ENCODE results near the gene COQ8A. TPM values are rescaled to one million over a fixed set of nuclear protein-coding genes. Genes with fewer than 3 reads are reported as not detected.
A peak's percentile ranks its signal among the peaks of the same experiment; 100 is the strongest.

Gene COQ8A
- total RNA-seq, 1 donor = 8.4 TPM

GRCh38 chr1:226938903-226939437, 1.1 kb upstream of the COQ8A start:
- peak; percentile 73 for DNase-seq (ENCODE audit: low read depth)
- peak overlapping the region; percentile 74 for H3K4me3 ChIP-seq (ENCODE audit: low read depth, low read length)
- TF ChIP-seq, protein P1, sequence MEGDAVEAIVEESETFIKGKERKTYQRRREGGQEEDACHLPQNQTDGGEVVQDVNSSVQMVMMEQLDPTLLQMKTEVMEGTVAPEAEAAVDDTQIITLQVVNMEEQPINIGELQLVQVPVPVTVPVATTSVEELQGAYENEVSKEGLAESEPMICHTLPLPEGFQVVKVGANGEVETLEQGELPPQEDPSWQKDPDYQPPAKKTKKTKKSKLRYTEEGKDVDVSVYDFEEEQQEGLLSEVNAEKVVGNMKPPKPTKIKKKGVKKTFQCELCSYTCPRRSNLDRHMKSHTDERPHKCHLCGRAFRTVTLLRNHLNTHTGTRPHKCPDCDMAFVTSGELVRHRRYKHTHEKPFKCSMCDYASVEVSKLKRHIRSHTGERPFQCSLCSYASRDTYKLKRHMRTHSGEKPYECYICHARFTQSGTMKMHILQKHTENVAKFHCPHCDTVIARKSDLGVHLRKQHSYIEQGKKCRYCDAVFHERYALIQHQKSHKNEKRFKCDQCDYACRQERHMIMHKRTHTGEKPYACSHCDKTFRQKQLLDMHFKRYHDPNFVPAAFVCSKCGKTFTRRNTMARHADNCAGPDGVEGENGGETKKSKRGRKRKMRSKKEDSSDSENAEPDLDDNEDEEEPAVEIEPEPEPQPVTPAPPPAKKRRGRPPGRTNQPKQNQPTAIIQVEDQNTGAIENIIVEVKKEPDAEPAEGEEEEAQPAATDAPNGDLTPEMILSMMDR (IDR thresholded peaks at IDR 0.05; ENCODE audit: insufficient read depth, low read length) = no peak

GRCh38 chr1:226939438-226940028, 561 bp upstream of the COQ8A start:
- TF ChIP-seq, protein P1 (IDR thresholded peaks at IDR 0.05; ENCODE audit: insufficient read depth, low read length) = no peak
- peak overlapping the region; percentile 74 for H3K4me3 ChIP-seq (ENCODE audit: low read depth, low read length)
- no peak for DNase-seq (ENCODE audit: low read depth)

GRCh38 chr1:226940806-226941067, 643 bp downstream of the COQ8A start:
- DNase-seq (ENCODE audit: low read depth) = no peak
- peak overlapping the region; percentile 80 for H3K4me3 ChIP-seq (ENCODE audit: low read depth, low read length)
- TF ChIP-seq, protein P1 (IDR thresholded peaks at IDR 0.05; ENCODE audit: insufficient read depth, low read length) = no peak

GRCh38 chr1:226942392-226942791, 2.3 kb downstream of the COQ8A start:
- no peak overlapping the region for H3K4me3 ChIP-seq (ENCODE audit: low read depth, low read length)
- DNase-seq (ENCODE audit: low read depth) = no peak
- TF ChIP-seq, protein P1 (IDR thresholded peaks at IDR 0.05; ENCODE audit: insufficient read depth, low read length) = no peak

GRCh38 chr1:226943156-226943555, 3.1 kb downstream of the COQ8A start:
- H3K4me3 ChIP-seq (ENCODE audit: low read depth, low read length) = no peak overlapping the region
- TF ChIP-seq, protein P1 (IDR thresholded peaks at IDR 0.05; ENCODE audit: insufficient read depth, low read length) = no peak
- DNase-seq (ENCODE audit: low read depth) = no peak

GRCh38 chr1:226943927-226944326, 3.8 kb downstream of the COQ8A start:
- no peak for DNase-seq (ENCODE audit: low read depth)
- TF ChIP-seq, protein P1 (IDR thresholded peaks at IDR 0.05; ENCODE audit: insufficient read depth, low read length) = no peak
- no peak overlapping the region for H3K4me3 ChIP-seq (ENCODE audit: low read depth, low read length)

Data from fibroblast of the aortic adventitia (primary cell).